Measurements from ENCODE around the gene SLA2.

The SLA2 gene

GRCh38 chr20:36655004-36655403, 9.0 kb upstream of the SLA2 start:
- DNase-seq: no peak
- Histone ChIP-seq H3K27me3 (no peaks in the 10 kb centered on the region), H3K4me3 (no peak overlapping the region), H3K36me3 (peaks cover 59 to 90% (median 73%) of the 10 kb centered on the region in 3 donors), H3K9me3 (no peaks in the 10 kb centered on the region), H3K4me1 (no peaks in the 10 kb centered on the region), H3K27ac (no peak overlapping the region)
- TF ChIP-seq, protein P1, sequence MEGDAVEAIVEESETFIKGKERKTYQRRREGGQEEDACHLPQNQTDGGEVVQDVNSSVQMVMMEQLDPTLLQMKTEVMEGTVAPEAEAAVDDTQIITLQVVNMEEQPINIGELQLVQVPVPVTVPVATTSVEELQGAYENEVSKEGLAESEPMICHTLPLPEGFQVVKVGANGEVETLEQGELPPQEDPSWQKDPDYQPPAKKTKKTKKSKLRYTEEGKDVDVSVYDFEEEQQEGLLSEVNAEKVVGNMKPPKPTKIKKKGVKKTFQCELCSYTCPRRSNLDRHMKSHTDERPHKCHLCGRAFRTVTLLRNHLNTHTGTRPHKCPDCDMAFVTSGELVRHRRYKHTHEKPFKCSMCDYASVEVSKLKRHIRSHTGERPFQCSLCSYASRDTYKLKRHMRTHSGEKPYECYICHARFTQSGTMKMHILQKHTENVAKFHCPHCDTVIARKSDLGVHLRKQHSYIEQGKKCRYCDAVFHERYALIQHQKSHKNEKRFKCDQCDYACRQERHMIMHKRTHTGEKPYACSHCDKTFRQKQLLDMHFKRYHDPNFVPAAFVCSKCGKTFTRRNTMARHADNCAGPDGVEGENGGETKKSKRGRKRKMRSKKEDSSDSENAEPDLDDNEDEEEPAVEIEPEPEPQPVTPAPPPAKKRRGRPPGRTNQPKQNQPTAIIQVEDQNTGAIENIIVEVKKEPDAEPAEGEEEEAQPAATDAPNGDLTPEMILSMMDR (IDR thresholded peaks at IDR 0.05): no peak
- intact Hi-C loops (cut with DNase I; ENCODE audit: low total_unique reads): no loop called here

GRCh38 chr20:36654506-36654905, 8.5 kb upstream of the SLA2 start:
- no peaks in the 10 kb centered on the region for H3K4me1 ChIP-seq
- no peak for DNase-seq
- intact Hi-C loops (cut with DNase I; ENCODE audit: low total_unique reads): no loop called here
- H3K9me3 ChIP-seq: no peaks in the 10 kb centered on the region
- H3K4me3 ChIP-seq: no peak overlapping the region
- no peaks in the 10 kb centered on the region for H3K27me3 ChIP-seq
- H3K27ac ChIP-seq: no peak overlapping the region
- peaks cover 54 to 85% (median 70%) of the 10 kb centered on the region in 3 donors for H3K36me3 ChIP-seq
- TF ChIP-seq, protein P1 (IDR thresholded peaks at IDR 0.05): no peak

DNA sequence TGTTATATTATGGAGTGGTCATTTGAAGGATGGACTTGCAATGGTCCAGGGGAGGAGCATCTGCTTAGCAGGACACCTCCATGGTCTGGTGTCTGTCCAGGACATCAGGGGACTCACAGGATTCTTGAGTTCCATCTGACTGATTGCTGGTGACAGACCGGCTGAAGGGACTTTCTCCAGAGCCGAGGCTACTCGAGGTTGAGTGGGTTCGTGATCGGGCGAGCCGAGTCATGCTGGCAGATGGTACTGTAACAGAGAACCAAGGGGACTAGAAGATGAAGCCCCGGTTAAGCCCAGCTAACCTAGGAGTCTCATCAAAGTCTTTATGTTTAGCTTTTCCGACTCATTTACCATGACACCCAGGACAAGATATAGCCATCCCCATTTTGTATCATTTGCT, 7.5 kb upstream of the SLA2 start:
- Histone ChIP-seq H3K27me3 (no peaks in the 10 kb centered on the region), H3K4me1 (no peaks in the 10 kb centered on the region), H3K4me3 (no peak overlapping the region), H3K9me3 (no peaks in the 10 kb centered on the region), H3K27ac (no peak overlapping the region), H3K36me3 (peaks cover 51 to 75% (median 63%) of the 10 kb centered on the region in 3 donors)
- intact Hi-C loops (cut with DNase I; ENCODE audit: low total_unique reads): no loop called here
- no peak for DNase-seq
- TF ChIP-seq, protein P1 (IDR thresholded peaks at IDR 0.05): no peak

GRCh38 chr20:36647196-36648121, 1.5 kb upstream of the SLA2 start:
- H3K27me3 ChIP-seq: no peaks in the 10 kb centered on the region
- H3K9me3 ChIP-seq: no peaks in the 10 kb centered on the region
- no peak overlapping the region for H3K27ac ChIP-seq
- intact Hi-C loops (cut with DNase I; ENCODE audit: low total_unique reads): no loop called here
- DNase-seq: no peak
- H3K36me3 ChIP-seq: peaks cover 9 to 16% (median 14%) of the 10 kb centered on the region in 3 donors
- no peak overlapping the region for H3K4me3 ChIP-seq
- no peaks in the 10 kb centered on the region for H3K4me1 ChIP-seq
- TF ChIP-seq, protein P1 (IDR thresholded peaks at IDR 0.05): no peak

DNA sequence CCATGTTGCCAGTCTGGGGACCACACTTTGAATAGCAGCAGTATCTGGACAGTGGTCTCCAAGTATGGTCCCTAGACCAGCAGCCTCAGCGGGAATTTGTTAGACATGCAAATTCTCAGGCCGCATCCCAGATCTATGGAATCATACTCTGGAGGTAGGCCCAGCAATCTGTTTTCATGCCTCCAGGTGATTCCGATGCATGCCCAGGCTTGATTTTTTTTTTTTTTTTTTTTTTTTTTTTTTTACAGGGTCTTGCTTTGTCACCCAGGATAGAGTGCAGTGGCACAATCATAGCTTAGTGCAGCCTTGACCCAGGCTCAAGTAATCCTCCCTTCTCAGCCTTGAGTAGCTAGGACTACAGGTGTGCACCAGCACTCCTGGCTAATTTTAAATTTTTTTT, 682 bp upstream of the SLA2 start:
- TF ChIP-seq, protein P1 (IDR thresholded peaks at IDR 0.05): no peak
- H3K27me3 ChIP-seq: no peaks in the 10 kb centered on the region
- intact Hi-C loops (cut with DNase I; ENCODE audit: low total_unique reads): no loop called here

More for the DNA sequence above, 682 bp upstream of the SLA2 start:
- no peak for DNase-seq
- Histone ChIP-seq H3K27ac (no peak overlapping the region), H3K4me3 (no peak overlapping the region), H3K9me3 (no peaks in the 10 kb centered on the region), H3K4me1 (no peaks in the 10 kb centered on the region), H3K36me3 (peaks cover 5 to 8% (median 7%) of the 10 kb centered on the region in 3 donors)
